ENCODE measurements around the gene ABCC11.
"Not testable (repeated sequence)": the region's sequence is repeated elsewhere in the genome, so short reads cannot be mapped to it uniquely, and the experiment has no call there.

- not testable (repeated sequence) for TF ChIP-seq EZH2phosphoT487 (IDR thresholded peaks at IDR 0.05; ENCODE audit: insufficient read depth, low read depth); EZH2 (IDR thresholded peaks at IDR 0.05; ENCODE audit: insufficient read depth, poor library complexity, severe bottlenecking)
Observed at GRCh38 chr16:48240147-48240546, 7.2 kb downstream of the ABCC11 start.
